K562 (cell line): Measurements from ENCODE around the gene DYNLT4. TPM values are rescaled to one million over a fixed set of nuclear protein-coding genes. Genes with fewer than 3 reads are reported as not detected.

ENCODE experiments used
- ADNP ChIP-seq: fragments of 200-800 bp; sonication (Bioruptor generic); IDR thresholded peaks from 2 replicates; pipeline ENCODE4 v1.6.1; 2016; ENCODE audit warnings: missing genetic modification characterization, missing compliant biosample characterization
- CBFA2T2 ChIP-seq: fragments of 450-650 bp; conservative IDR thresholded peaks from 2 replicates; pipeline ENCODE4 v1.6.1; 2017; ENCODE audit warnings: mild to moderate bottlenecking
- CHD4 ChIP-seq: fragments of 200-600 bp; sonication (generic); IDR thresholded peaks from 3 replicates; pipeline ENCODE4 v1.6.1; 2012; ENCODE audit warnings: low read depth, mild to moderate bottlenecking, mixed read lengths, low read length, inconsistent platforms; ENCODE audit not compliant: insufficient read depth, insufficient replicate concordance, poor library complexity, severe bottlenecking
- FOXK2 ChIP-seq, 2 experiments: fragments of 450-650 bp; IDR thresholded peaks in 1 of 2; conservative IDR thresholded peaks in 1 of 2; 2 replicates each; pipeline ENCODE4 v1.6.1; 2016; ENCODE audit warnings: low read depth in 2 of 2, mild to moderate bottlenecking in 1 of 2
- HDAC1 ChIP-seq, 2 experiments: fragments of 450-650 bp; IDR thresholded peaks; 2 replicates each; pipeline ENCODE4 v1.6.1; 2016 to 2017; ENCODE audit warnings: inconsistent platforms in 1 of 2, mild to moderate bottlenecking in 1 of 2, moderate library complexity in 1 of 2
- HNRNPK ChIP-seq: fragments of 200-400 bp; formaldehyde crosslinking; IDR thresholded peaks from one replicate; pipeline ENCODE4 v1.6.1; 2018; ENCODE audit warnings: mild to moderate bottlenecking, low read depth, low read length; ENCODE audit not compliant: poor library complexity, severe bottlenecking
- ID3 ChIP-seq, 2 experiments: fragments of 250-450 bp in 1 of 2; fragments of 450-650 bp in 1 of 2; sonication (Bioruptor Pico) in 1 of 2; IDR thresholded peaks; 2 replicates each; pipeline versions ENCODE4 v1.6.1 to v1.8.0; 2016 to 2021; ENCODE audit warnings: mild to moderate bottlenecking in 2 of 2, moderate library complexity in 2 of 2, missing compliant biosample characterization in 1 of 2, missing genetic modification characterization in 1 of 2
- KLF13 ChIP-seq: fragments of 450-650 bp; IDR thresholded peaks from 2 replicates; pipeline ENCODE4 v1.6.1; 2016; ENCODE audit warnings: missing genetic modification characterization, low read depth, mild to moderate bottlenecking, missing compliant biosample characterization, moderate library complexity, borderline replicate concordance
- MCM3 ChIP-seq: fragments of 450-650 bp; IDR thresholded peaks from 2 replicates; pipeline ENCODE4 v1.6.1; 2016
- SNIP1 ChIP-seq: fragments of 450-650 bp; IDR thresholded peaks from 2 replicates; pipeline ENCODE4 v1.7.1; 2017; ENCODE audit warnings: low read depth, mild to moderate bottlenecking
- STAT5B ChIP-seq: fragments of 250-450 bp; sonication (Bioruptor Pico); IDR thresholded peaks from 2 replicates; pipeline ENCODE4 v1.8.0; 2021; ENCODE audit warnings: mild to moderate bottlenecking, inconsistent platforms
- TCF3 ChIP-seq: sonication (generic); formaldehyde crosslinking; IDR thresholded peaks from 2 replicates; pipeline ENCODE4 v1.4.0; 2020; ENCODE audit warnings: mild to moderate bottlenecking, missing genetic modification reagents
- ZBTB43 ChIP-seq: sonication (generic); formaldehyde crosslinking; IDR thresholded peaks from 2 replicates; pipeline ENCODE4 v1.8.0; 2023; ENCODE audit warnings: mild to moderate bottlenecking, missing genetic modification reagents
- ZBTB8A ChIP-seq: fragments of 450-650 bp; IDR thresholded peaks from 2 replicates; pipeline ENCODE4 v1.6.1; 2018; ENCODE audit warnings: mild to moderate bottlenecking, moderate library complexity; ENCODE audit not compliant: partially characterized antibody
- ZNF316 ChIP-seq: fragments of 450-650 bp; IDR thresholded peaks from 2 replicates; pipeline ENCODE4 v1.6.1; 2016
- ZNF830 ChIP-seq: fragments of 250-450 bp; sonication (Bioruptor Pico); IDR thresholded peaks from 2 replicates; pipeline ENCODE4 v1.5.0; 2021; ENCODE audit warnings: mild to moderate bottlenecking
- ZZZ3 ChIP-seq: fragments of 450-650 bp; IDR thresholded peaks from 2 replicates; pipeline ENCODE4 v1.6.1; 2016; ENCODE audit warnings: antibody characterized with exemption, mild to moderate bottlenecking, moderate library complexity
- polyA plus RNA-seq, 8 experiments: library from polyadenylated mRNA; depleted of rRNA in 4 of 8; stranded (reverse) in 5 of 8; unstranded in 3 of 8; fragments of >200 nt; fragmentation: Nextera tagmentation in 2 of 8; fragmentation: Illumina TruSeq in 1 of 8; extraction: Ambion mirVana in 2 of 8; extraction: Trizol in 1 of 8; gene quantifications; 2 replicates each; pipeline versions ENCODE4 v1.2.1 to v1.2.3, GENCODE V29; 2011 to 2014; ENCODE audit warnings: inconsistent platforms in 1 of 8, missing spikeins in 1 of 8
- total RNA-seq, 7 experiments: library from RNA; depleted of rRNA in 6 of 7; stranded (reverse); fragments of >200 nt in 6 of 7; fragmentation: Illumina TruSeq in 2 of 7; extraction: Trizol in 2 of 7; gene quantifications; 2 replicates each; pipeline versions ENCODE4 v1.2.1 to v1.2.3, GENCODE V29; 2011 to 2021; ENCODE audit warnings: low replicate concordance in 1 of 7
- TF ChIP-seq, protein P1 (sequence below), 2 experiments: IDR thresholded peaks in 1 of 2; conservative IDR thresholded peaks in 1 of 2; 2 replicates each; pipeline ENCODE4 v1.6.1; 2016; ENCODE audit warnings: low read depth in 2 of 2, mild to moderate bottlenecking in 1 of 2, missing compliant biosample characterization in 1 of 2, missing genetic modification characterization in 1 of 2, moderate library complexity in 1 of 2
- TF ChIP-seq, protein P2 (sequence below): sonication (generic); formaldehyde crosslinking; IDR thresholded peaks from 2 replicates; pipeline ENCODE4 v1.8.1; 2022; ENCODE audit warnings: missing genetic modification reagents

DYNLT4 gene
- total and polyA plus RNA-seq, 9 of the 15 experiments (the other 6 are each of a cell fraction or from before 2014, with no cell fraction given): 0.29 to 0.73 TPM; not detected in 7

DNA sequence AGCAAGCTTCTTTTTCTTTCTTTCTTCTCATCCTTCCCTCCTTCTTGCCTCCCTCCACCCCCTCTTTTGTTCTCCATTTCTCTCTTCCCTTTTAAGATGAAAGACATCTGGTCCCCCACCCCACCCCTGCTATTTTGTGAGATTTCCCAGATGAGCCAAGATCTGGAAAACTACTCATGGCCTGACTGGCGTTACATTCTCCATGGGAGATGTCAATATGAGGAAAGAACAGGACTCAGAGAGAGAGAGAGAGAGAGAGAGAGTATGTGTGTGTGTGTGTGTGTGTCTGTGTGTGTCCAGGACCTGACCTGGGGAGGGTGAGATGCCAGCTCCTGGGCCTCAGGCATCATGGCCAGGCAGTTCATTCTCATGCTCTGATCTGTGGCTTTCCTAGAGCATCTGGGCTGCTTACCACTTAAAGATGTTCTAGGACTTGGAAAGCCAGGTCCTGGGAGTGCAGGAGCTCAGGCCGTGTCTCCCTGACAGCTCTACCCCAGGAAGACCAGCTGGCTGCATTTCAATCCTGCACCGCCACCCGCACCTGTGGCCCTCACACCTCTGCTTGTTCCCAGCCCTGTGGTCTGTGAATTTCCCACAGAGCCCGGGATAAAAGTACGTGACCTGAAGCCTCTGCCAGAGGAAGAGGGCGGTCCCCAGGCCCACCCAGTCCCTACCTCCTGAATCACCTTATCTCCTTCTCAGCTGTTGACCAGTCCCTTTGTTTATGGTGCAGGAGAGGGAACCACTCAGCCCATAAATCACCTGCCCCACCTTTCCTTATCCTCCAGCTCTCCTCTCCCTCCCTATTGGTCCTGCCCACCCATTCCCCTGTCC lies 16.0 kb downstream of the DYNLT4 start (continued):
- TF ChIP-seq, protein P1, sequence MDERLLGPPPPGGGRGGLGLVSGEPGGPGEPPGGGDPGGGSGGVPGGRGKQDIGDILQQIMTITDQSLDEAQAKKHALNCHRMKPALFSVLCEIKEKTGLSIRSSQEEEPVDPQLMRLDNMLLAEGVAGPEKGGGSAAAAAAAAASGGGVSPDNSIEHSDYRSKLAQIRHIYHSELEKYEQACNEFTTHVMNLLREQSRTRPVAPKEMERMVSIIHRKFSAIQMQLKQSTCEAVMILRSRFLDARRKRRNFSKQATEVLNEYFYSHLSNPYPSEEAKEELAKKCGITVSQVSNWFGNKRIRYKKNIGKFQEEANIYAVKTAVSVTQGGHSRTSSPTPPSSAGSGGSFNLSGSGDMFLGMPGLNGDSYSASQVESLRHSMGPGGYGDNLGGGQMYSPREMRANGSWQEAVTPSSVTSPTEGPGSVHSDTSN (CRISPR knock-in tag; IDR thresholded peaks at IDR 0.05; ENCODE audit: low read depth): peak; percentile 54
- TF ChIP-seq, protein P1 (tag; conservative IDR thresholded peaks at IDR 0.05; ENCODE audit: low read depth): peak; percentile 91
- TF ChIP-seq MCM3: no peak
- TF ChIP-seq HDAC1 (IDR thresholded peaks at IDR 0.05): peak in 1 of 2 experiments; percentile 48; a peak in 1 of 4 replicates
- TF ChIP-seq, protein P2, sequence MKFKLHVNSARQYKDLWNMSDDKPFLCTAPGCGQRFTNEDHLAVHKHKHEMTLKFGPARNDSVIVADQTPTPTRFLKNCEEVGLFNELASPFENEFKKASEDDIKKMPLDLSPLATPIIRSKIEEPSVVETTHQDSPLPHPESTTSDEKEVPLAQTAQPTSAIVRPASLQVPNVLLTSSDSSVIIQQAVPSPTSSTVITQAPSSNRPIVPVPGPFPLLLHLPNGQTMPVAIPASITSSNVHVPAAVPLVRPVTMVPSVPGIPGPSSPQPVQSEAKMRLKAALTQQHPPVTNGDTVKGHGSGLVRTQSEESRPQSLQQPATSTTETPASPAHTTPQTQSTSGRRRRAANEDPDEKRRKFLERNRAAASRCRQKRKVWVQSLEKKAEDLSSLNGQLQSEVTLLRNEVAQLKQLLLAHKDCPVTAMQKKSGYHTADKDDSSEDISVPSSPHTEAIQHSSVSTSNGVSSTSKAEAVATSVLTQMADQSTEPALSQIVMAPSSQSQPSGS (CRISPR knock-in tag): no peak
- no peak for TF ChIP-seq ZNF316
- TF ChIP-seq KLF13 (tag): no peak
- TF ChIP-seq CHD4: no peak
- TF ChIP-seq TCF3 (CRISPR knock-in tag): peak; percentile 35; the same call in 1 of the 2 replicates
- no peak for TF ChIP-seq STAT5B (CRISPR knock-in tag)
- TF ChIP-seq ZNF830: no peak
- TF ChIP-seq ZBTB43 (CRISPR knock-in tag): no peak
- no peak for TF ChIP-seq ID3 (CRISPR knock-in tag; IDR thresholded peaks at IDR 0.05)
- TF ChIP-seq ID3 (tag; IDR thresholded peaks at IDR 0.05): 0 out of 2 replicates have a peak, but pooled peaks have one; percentile 19
- TF ChIP-seq ADNP (tag): no peak
- TF ChIP-seq FOXK2 (conservative IDR thresholded peaks at IDR 0.05 in 1 of 2, IDR thresholded peaks at IDR 0.05 in 1 of 2; ENCODE audit: low read depth in 2 of 2): peak; percentile 52 to 78; a peak in 2 of 4 replicates
- TF ChIP-seq CBFA2T2: peak; percentile 18
- TF ChIP-seq ZBTB8A: no peak
- TF ChIP-seq HNRNPK: no peak
- no peak for TF ChIP-seq ZZZ3
- no peak for TF ChIP-seq SNIP1
